Fibroblast of skin of left quadriceps (primary cell): ENCODE results near the gene HES4.
"Not testable (repeated sequence)": the region's sequence is repeated elsewhere in the genome, so short reads cannot be mapped to it uniquely, and the experiment has no call there.

Experiments used
- DNase-seq, 2 experiments: peaks; one replicate each; pipeline ENCODE4 v3.0.0-alpha.2; 2013; ENCODE audit warnings: low read depth in 2 of 2

The HES4 gene

DNA sequence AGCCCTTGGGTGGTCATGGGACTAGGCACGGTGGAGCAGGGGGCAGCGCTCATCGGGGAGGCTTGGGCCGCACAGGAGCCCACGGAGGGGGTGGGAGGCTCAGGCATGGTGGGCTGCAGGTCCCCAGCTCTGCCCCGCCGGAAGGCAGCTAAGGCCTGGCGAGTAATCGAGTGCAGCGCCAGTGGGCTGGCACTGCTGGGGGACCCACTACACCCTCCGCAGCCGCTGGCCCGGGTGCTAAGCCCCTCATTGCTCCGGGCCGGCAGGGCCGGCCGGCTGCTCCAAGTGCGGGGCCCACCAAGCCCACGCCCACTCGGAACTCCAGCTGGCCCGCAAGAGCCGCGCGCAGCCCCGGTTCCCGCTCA is 18.4 kb upstream of the HES4 start:
- DNase-seq: not testable (repeated sequence)

DNA sequence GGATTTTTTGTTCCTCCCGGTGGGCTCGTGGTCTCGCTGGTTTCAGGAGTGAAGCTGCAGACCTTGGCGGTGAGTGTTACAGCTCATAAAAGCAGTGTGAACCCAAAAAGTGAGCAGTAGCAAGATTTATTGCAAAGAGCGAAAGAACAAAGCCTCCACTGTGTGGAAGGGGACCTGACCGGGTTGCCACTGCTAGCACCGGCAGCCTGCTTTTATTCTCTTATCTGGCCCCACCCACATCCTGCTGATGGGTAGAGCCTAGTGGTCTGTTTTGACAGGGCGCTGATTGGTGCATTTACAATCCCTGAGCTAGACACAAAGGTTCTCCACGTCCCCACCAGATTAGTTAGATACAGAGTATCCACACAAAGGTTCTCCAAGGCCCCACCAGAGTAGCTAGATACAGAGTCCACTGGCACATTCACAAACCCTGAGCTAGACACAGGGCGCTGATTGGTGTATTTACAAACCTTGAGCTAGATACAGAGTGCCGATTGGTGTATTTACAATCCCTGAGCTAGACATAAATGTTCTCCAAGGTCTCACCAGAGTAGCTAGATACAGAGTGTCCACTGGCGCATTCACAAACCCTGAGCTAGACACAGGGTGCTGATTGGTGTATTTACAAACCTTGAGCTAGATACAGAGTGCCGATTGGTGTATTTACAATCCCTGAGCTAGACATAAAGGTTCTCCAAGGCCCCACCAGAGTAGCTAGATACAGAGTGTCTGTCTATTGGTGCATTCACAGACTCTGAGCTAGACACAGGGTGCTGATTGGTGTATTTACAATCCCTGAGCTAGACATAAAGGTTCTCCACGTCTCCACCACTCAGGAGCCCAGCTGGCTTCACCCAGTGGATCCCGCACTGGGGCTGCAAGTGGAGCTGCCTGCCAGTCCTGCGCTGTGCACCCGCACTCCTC is 17.8 kb upstream of the HES4 start:
- not testable (repeated sequence) for DNase-seq

DNA sequence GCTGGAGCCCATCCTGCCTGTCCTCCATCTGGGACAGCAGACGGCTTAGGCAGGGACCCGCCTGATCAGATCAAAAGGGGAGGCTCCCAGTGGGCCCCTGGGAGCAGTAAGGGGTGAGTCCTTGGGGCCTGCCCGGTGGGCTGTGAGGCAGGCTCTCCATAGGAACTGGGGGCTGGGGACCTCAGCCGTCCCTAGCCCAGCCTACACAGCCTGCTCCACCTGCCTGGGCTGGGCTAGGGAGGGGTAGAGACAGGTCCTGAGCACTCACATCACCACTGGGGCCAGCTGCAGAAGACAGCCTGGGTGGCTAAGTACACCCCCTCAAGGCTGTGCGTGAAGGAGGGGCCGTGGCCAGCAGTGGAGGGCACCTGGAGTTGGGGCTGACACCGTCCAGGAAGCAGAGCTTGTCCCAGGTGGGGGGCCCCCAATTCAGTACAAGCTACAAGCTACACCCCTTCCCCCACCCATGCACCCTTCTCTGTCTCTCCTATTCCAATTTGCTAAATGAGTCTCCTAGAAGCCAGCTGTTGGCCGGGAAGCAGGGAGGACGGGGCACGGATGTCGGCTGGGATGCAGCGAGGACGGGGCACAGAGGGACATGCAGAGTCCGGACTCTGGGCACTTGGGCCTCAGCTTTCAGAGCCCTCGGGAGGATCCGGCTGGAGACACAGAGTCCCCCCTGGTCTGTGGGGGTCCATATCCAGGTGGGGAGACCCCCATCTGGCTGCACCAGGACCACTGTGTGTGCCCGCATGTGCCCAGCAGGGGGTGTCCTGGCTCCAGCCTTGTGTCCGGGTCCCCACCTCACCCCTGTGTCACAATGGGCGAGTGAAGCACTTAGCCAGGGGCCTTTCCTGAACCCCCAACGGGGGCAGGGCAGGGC is 15.1 kb upstream of the HES4 start:
- no peak for DNase-seq

DNA sequence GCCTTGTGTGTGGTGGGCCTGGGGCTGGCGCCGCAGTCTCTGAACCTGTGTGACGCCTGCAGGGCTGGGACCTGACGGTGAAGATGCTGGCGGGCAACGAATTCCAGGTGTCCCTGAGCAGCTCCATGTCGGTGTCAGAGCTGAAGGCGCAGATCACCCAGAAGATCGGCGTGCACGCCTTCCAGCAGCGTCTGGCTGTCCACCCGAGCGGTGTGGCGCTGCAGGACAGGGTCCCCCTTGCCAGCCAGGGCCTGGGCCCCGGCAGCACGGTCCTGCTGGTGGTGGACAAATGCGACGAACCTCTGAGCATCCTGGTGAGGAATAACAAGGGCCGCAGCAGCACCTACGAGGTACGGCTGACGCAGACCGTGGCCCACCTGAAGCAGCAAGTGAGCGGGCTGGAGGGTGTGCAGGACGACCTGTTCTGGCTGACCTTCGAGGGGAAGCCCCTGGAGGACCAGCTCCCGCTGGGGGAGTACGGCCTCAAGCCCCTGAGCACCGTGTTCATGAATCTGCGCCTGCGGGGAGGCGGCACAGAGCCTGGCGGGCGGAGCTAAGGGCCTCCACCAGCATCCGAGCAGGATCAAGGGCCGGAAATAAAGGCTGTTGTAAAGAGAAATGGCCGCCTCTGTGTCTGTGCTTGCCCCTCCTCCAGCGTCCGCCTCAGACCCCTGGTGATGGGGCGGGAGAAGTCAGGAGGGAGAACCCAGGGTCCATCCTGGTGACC is 14.2 kb upstream of the HES4 start:
- DNase-seq: no peak

DNA sequence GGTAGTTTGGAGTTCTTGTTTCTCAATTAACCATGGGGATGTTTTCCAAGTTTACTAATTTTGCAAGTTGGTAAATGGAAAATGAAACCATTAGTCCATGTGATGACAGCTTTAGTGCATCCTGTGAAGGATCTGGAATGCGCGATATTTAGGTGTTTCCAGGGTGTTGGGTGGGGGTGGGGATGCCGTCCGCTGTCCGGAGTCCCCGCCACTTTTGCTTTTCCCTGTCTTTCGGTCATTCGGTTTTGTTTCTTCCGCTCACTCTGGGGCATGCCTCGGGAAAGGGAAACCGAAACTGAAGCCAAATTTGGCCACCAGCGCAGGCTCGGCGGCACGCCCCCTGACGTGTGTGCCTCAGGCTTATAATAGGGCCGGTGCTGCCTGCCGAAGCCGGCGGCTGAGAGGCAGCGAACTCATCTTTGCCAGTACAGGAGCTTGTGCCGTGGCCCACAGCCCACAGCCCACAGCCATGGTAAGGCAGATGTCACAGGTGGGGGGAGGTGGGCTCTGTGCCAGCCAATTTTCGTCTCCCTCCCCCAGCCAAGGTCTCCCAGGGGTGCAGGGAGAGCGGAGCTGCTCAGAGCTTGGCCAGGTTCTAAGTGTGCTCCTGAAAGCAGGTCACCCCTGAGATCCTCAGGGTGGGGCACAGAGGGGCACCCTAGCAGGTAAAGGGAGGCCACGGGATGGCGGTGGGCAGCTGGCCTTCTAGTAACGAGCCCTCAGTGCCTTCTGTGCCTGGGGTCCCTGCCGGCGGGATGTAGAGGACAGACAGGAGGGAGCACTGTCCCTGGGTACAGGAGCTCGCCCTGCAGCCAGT is 13.4 kb upstream of the HES4 start, which contains the start of gene ISG15:
Gene ISG15 (plus strand): TSS at position 393 of the 817 bp plus-strand sequence. CDS start 77 bp downstream, at position 470.
- DNase-seq: peak in 1 of 2 experiments; percentile 60

DNA sequence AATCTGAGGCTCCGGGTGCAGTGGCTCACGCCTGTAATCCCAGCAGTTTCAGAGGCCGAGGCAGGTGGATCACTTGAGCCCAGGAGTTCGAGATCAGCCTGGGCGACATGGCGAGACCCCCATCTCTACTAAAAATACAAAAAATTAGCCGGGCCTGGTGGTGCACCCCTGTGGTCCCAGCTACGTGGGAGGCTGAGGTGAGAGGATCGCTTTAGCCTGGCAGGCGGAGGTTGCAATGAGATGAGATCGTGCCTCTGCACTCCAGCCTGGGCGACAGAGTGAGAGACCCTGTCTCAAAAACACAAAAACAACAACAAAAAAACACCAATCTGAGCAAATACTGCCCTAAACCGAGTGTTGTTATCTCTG is 12.8 kb upstream of the HES4 start:
- not testable (repeated sequence) for DNase-seq

DNA sequence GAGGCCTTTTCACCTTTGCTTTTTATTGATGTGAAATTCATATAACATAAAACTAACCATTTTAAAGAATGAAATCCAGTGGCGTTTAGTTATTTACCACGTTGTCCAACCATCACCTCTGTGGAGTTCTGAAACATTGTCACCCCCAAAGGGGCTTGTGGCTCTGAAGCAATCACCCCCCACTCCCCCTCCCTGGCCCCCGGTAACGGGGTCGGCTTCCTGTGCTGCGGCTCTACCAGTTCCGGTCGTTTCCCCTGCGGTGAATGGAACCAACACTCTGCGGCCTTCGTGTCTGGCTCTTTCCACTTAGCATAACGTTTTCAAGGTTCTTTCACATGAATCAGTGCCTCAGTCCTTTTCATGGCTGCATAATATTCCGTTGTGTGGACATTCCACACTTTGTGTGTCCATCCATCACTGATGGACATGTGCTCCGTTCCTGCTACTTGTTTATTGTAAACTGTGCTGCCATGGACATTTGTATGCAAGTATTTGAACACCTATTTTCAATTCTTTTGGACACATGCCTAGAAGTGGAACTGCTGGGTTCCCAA is 11.6 kb upstream of the HES4 start:
- DNase-seq: no peak

DNA sequence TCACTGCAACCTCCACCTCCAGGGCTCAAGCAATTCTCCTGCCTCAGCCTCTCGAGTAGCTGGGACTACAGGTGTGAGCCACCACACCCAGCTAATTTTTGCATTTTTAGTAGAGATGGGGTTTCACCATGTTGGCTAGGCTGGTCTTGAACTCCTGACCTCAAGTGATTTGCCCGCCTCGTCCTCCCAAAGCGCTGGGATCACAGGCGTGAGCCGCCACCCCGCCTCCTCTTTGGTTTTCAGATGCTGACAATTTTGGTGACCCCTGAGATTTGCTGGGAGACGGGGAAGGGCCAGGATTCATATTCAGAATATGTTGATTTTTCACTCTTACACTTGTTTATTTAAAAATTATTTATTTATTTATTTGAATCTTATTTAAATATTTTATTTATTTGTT is 10.2 kb upstream of the HES4 start:
- not testable (repeated sequence) for DNase-seq

DNA sequence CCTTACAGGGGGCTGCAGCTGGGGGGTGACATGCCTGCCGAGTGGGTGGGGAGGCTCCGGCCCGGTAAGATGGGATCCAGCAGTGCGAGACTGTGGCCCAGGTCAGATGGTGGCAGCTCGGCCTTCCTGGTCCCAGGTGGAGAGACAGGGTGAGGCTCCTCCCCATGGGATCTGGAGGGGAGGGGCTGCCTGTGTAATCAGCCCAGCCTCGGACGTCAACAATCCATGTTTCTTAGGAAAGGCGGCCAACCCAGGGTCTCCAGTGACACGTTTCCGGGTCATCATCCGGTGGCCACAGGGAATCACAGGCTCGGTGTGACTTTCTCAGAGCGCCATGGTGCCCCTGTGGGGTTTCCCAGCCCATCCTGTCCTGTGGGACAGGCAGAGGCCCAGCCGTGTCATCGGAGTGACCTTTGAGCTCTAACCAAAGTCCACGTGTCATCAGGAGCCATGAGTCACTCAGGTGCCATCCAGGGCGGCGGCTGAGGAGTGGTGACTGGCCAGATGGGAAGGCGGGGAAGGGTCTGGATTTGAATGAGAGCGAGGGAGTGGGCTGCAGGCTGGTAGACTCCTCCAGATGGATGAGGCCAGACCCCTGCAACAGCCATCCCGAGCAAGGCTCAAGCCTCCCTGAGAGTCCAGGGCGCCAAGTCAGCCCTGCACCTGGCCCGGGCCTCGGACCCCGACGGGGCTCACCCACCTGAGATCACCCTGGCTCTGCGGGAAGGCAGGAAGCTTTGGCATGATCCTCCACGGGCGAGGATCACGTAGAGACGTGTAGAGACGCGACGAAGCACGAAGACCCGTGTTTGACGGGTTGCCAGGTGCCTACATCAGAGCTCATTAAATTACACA is 6.6 kb upstream of the HES4 start:
- no peak for DNase-seq

DNA sequence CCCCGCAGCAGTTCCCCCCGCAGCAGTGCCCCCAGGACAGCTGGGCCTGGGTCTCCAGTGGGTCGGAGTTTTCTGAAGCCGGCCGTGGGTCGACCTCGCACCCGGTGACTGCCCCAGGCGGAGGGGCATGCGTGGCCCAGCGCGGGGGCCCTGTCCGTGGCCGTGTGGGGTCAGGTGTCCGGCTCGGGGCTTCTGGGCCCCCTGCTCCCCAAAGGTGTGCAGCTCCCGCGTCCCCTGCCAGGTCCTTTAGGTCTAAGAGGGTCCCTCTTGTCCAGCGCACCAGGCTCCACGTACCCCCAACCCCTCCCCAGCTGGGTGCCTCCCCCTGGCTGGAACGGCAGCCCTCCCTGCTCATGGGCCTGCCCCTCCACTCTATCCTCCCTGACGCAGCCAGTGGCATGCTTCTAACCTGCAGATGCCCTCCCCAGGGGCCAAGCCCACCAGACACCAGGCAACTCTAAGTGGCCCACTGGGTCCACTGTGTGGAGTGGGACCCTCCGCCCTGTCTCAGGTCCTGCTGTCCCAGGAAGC is 5.9 kb upstream of the HES4 start:
- DNase-seq: no peak

DNA sequence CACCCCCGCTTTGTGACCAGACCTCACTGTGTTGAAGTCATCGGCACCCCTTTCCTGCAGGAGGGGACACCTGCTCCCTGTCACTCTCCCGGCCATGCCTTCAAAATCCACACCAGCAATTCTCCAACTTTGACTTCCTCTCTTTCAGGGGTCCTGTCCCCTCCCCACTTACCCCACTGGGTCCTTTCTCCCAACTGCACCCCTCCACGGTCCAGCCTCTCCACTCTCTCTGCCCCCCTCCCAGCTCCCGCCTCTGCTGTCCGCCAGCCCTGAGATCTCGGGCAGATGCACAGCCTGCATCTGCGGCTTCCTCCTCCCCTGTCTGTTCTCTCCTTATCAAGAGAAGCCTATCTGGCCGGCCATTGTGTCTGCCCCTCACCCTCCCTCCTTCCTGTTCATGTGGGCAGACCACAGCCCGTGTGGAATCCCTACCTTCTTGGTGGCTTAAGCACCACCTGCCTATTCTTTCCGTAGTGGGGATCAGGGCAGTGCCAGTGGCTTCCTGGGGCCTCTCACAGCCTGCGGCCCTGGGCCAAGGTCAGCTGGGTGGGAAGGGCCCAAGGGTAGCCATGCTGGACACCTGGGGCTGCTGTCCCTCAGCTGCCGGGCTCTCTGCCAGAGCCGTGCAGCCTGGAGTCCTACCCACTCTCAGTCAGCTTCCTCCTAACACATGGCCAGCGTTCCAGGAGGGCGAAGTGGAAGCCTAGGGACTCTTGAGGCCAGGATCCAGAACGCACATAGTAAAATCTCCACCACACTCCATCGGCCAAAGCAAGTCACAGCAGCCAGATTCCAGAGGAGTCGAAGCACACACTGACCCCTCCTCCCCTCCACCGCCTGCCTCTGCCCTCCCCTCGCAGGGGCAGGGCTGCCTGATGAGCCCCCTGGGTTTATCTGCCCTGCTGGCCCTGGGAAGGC is 5.1 kb upstream of the HES4 start:
- no peak for DNase-seq

DNA sequence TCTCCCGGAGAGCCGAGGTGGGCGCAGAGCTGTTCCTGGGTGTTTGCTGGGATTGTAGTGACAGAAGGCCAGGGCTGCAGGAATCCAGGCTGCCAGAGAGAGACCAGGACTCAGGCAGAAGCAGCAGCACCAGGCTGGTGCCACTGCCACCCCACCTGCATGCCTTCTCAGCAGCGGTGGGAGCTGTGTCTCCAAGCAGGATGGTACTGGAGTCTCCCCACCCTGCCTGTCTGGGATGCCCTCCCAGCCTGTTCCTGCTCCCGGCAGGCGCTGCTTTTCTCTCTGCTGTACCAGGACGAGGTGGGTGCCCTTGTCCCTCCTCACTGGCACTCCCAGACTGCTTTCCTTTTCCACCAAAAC is 4.5 kb upstream of the HES4 start:
- no peak for DNase-seq

DNA sequence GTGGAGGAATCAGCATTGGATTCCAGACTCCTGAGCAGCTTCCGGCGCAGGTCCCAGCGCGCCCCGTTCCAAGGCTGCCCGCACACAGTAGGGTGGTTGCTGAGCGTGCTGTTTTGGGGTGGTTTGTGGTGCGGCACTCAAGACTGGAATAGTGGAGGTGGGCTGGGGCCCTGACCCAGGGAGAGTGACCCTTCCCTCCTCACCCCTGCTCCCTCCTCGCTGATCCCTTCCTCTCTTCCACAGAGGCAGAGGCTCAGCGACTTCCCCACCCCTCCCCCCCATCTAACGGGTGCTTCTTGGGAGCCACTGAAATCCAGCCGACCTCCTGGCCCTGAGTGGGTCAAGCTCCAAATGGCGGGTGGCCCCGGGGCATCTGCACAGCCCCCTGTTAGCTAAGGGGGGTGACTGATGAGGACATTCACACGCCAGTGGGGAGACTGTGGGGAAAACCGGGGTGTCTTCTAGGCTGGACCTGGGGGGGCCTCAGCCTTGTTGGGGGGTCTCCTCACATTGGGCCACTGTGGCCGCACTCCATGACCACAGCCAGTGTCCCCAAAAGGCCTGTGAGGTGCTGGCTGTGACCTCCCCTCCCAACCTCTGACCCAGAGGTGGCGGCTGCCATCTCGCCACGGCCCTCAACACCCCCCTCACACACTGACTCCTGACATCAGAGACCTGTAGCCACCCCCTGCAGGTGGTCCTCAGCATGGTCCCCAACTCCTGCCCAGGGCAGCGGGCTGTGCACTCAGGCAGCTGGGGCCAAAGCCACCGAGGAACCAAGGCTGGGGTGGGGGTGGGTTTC is 3.9 kb upstream of the HES4 start:
- no peak for DNase-seq

DNA sequence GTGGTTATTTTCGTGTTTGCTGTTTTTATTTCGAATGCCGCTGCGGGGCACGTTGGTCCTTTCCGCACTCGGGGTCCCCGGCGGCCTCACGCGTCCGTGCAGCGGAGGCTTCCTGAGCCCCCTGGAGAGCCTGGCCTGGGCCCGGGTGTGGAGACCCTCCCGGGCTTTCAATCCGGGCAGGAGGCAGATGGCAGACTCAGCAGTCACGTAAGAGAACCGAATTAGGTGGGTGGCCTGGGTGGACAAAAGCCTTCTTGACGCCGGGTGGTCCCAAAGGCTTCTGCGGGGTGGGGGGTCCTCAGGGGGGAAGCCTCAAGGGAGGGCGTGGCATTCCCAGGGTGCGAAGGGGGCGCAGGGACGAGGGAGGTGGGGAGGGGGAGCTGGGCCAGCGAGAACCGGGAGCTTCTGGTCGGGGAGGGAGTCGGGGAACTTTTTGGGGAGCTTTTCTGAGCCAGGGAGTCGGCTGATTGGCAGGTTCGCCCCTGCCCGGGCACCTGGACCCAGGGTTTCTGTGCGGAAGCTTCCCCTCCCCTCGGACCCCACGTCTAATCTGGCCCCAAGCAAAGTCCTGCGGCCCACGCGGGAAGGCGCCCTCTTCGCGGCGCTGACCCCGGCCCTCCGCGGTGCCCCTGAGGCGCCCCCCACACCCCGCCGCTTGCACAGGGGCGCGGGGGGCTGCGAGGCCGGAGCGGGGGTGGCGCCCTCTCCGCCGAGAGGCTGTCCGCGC is 1.3 kb upstream of the HES4 start:
- no peak for DNase-seq

DNA sequence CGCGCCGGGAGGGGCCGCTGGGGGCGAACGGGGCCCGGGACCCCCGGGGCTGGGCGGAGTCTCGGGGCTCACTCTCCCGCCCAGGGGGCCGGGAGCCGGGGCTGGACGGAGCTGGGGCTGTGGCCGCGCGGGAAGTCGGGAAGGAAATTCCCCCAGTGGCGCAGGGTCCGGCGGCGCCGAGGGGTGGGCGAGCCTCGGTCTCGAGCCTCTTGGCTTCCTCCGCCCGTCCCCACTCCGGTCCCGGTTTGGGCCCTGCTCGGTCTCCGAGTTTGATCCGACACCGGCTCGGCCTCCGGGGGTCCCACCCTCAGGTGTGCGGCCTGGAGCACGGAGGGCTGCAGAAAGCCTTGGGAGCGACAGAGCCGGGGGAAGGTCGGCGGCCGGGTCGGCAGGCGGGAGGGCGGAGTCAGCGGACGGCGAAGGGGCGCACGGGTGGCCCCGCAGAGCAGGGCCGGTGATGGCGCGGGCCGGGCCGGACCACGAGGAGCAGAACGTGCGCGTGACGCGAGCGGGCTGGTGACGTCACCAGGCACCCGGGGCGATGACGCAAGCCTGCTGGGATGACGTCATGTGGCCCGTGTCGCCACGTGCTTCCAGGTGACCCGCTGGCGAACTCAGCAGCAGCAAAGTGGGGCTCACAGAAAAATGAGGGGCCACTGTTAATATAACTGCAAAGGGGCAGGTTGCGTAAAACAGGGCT is 610 bp upstream of the HES4 start:
- peak in 1 of 2 experiments; percentile 52 for DNase-seq

DNA sequence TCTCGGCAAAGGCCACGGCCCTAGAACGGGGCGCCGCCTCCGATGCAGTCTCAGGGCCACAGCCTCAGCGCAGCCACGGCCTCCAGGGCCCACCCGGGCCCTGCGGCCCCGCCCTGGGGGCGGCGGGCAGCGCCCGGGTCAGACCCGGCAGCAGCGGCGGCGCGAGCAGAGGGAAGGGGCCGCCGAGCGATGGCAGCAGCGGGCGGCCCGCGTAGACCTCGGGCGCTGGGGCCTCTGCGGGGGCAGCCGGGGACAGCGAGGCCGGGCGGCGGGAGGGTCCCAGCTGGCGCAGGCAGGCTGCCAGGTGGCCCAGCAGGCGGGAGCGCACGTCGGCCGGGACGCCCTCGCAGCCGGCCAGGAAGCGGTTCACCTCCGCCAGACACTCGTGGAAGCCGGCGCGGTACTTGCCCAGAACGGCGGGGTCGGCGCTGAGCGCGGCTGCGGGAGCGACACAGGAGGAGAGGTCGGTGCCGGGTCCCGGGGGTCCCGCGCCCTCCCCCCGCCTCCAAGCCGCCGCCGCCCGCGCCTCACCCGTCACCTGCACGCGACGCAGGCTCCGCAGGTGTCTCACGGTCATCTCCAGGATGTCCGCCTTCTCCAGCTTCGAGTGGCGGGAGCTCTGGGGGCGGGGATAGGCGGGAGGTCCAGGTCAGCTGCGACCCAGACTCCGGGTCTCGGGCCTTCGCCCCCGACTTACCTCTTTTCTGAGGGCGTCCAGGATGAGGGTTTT is 737 bp downstream of the HES4 start:
- DNase-seq: no peak
